Gastrocnemius medialis (tissue), 4 donors: ENCODE results near the gene ACVRL1.

ENCODE experiments used
- CTCF ChIP-seq, 5 experiments: fragments of 450-650 bp in 3 of 5; fragments of 200-600 bp in 2 of 5; sonication (generic) in 2 of 5; IDR thresholded peaks in 4 of 5; conservative IDR thresholded peaks in 1 of 5; 1 replicate in 4 of 5; 2 replicates in 1 of 5; pipeline ENCODE4 v1.5.1; 2016 to 2019; ENCODE audit warnings: antibody characterized with exemption in 5 of 5, mild to moderate bottlenecking in 3 of 5, moderate library complexity in 3 of 5
- POLR2A ChIP-seq, 2 donors: fragments of 450-650 bp; IDR thresholded peaks; one replicate each; pipeline ENCODE4 v1.6.1; 2017; ENCODE audit warnings: antibody characterized with exemption in 2 of 2, mild to moderate bottlenecking in 2 of 2, moderate library complexity in 2 of 2

GRCh38 chr12:51917041-51917590, 9.8 kb downstream of the ACVRL1 start:
- TF ChIP-seq CTCF (IDR thresholded peaks at IDR 0.05 in 4 of 5, conservative IDR thresholded peaks at IDR 0.05 in 1 of 5) (no peak), POLR2A (IDR thresholded peaks at IDR 0.05) (no peak)
